Muscle layer of duodenum (tissue), 2 donors: ENCODE measurements around the gene FASTKD2.
"Not testable (repeated sequence)": the region's sequence is repeated elsewhere in the genome, so short reads cannot be mapped to it uniquely, and the experiment has no call there.

Experiments
- H3K27ac ChIP-seq: one replicate; pipeline ENCODE4 v1.7.0; 2013; ENCODE audit warnings: mild to moderate bottlenecking, low read length
- H3K27me3 ChIP-seq: one replicate; pipeline ENCODE4 v1.7.0; 2013; ENCODE audit warnings: low read depth, mild to moderate bottlenecking, control low read depth, low read length
- H3K36me3 ChIP-seq, 2 donors: one replicate each; pipeline ENCODE4 v1.7.0; 2013; ENCODE audit warnings: low read length in 2 of 2, control low read depth in 1 of 2, mild to moderate bottlenecking in 1 of 2; ENCODE audit not compliant: insufficient read depth in 2 of 2, control insufficient read depth in 1 of 2
- H3K4me1 ChIP-seq, 2 donors: one replicate each; pipeline ENCODE4 v1.7.0; 2013; ENCODE audit warnings: low read length in 2 of 2, mild to moderate bottlenecking in 2 of 2, control low read depth in 1 of 2, moderate library complexity in 1 of 2; ENCODE audit not compliant: insufficient read depth in 2 of 2, control insufficient read depth in 1 of 2
- H3K4me3 ChIP-seq, 2 donors: one replicate each; pipeline ENCODE4 v1.7.0; 2013; ENCODE audit warnings: low read length in 2 of 2, low read depth in 1 of 2, mild to moderate bottlenecking in 1 of 2
- H3K9me3 ChIP-seq, 2 donors: one replicate each; pipeline ENCODE4 v1.7.0; 2013; ENCODE audit warnings: low read length in 2 of 2, control low read depth in 1 of 2, mild to moderate bottlenecking in 1 of 2; ENCODE audit not compliant: control insufficient read depth in 1 of 2
- donor health status: healthy.

FASTKD2 gene

GRCh38 chr2:206798000-206798399 is 32.6 kb downstream of the FASTKD2 start:
- Histone ChIP-seq H3K27me3 (no peaks in the 10 kb centered on the region), H3K27ac (no peak overlapping the region), H3K4me3 (no peak overlapping the region), H3K36me3 (peaks cover 9 to 11% of the 10 kb centered on the region in 2 donors), H3K9me3 (no peaks in the 10 kb centered on the region), H3K4me1 (peaks cover 0 to 4% of the 10 kb centered on the region in 2 donors)

GRCh38 chr2:206799083-206799482 is 33.7 kb downstream of the FASTKD2 start:
- H3K4me3 ChIP-seq: no peak overlapping the region
- H3K27me3 ChIP-seq: no peaks in the 10 kb centered on the region
- no peak overlapping the region for H3K27ac ChIP-seq
- H3K9me3 ChIP-seq: no peaks in the 10 kb centered on the region
- H3K4me1 ChIP-seq: peaks cover 0 to 4% of the 10 kb centered on the region in 2 donors
- H3K36me3 ChIP-seq: peaks cover 0 to 6% of the 10 kb centered on the region in 2 donors

- no peaks in the 10 kb centered on the region for H3K27me3 ChIP-seq
- H3K4me3 ChIP-seq: peak overlapping the region in 1 of 2 donors; percentile 13
- no peak overlapping the region for H3K27ac ChIP-seq
- peaks cover 0 to 4% of the 10 kb centered on the region in 2 donors for H3K4me1 ChIP-seq
- H3K36me3 ChIP-seq: no peaks in the 10 kb centered on the region
- H3K9me3 ChIP-seq: no peaks in the 10 kb centered on the region
These were observed 35.4 kb downstream of the FASTKD2 start for GRCh38 chr2:206800506-206801417.

GRCh38 chr2:206801418-206802189 is 36.2 kb downstream of the FASTKD2 start:
- H3K9me3 ChIP-seq: no peaks in the 10 kb centered on the region
- H3K27me3 ChIP-seq: no peaks in the 10 kb centered on the region
- no peaks in the 10 kb centered on the region for H3K36me3 ChIP-seq
- H3K4me1 ChIP-seq: peaks cover 0 to 4% of the 10 kb centered on the region in 2 donors
- no peak overlapping the region for H3K4me3 ChIP-seq
- no peak overlapping the region for H3K27ac ChIP-seq

GRCh38 chr2:206802654-206803514 is 37.5 kb downstream of the FASTKD2 start:
- H3K36me3 ChIP-seq: no peaks in the 10 kb centered on the region
- H3K4me3 ChIP-seq: no peak overlapping the region
- H3K9me3 ChIP-seq: no peaks in the 10 kb centered on the region
- no peaks in the 10 kb centered on the region for H3K27me3 ChIP-seq
- H3K27ac ChIP-seq: no peak overlapping the region
- H3K4me1 ChIP-seq: peaks cover 0 to 4% of the 10 kb centered on the region in 2 donors

- Histone ChIP-seq H3K27ac (no peak overlapping the region), H3K9me3 (no peaks in the 10 kb centered on the region), H3K4me3 (no peak overlapping the region), H3K27me3 (no peaks in the 10 kb centered on the region), H3K4me1 (peaks cover 0 to 4% of the 10 kb centered on the region in 2 donors), H3K36me3 (no peaks in the 10 kb centered on the region)
These were observed 38.9 kb downstream of the FASTKD2 start for GRCh38 chr2:206804326-206804725.

- Histone ChIP-seq H3K27me3 (no peaks in the 10 kb centered on the region), H3K4me1 (no peaks in the 10 kb centered on the region), H3K27ac (no peak overlapping the region), H3K36me3 (no peaks in the 10 kb centered on the region), H3K9me3 (no peaks in the 10 kb centered on the region), H3K4me3 (no peak overlapping the region)
These were observed 40.6 kb downstream of the FASTKD2 start for GRCh38 chr2:206805887-206806607.

GRCh38 chr2:206807624-206808023 is 42.2 kb downstream of the FASTKD2 start:
- not testable (repeated sequence) for H3K36me3 ChIP-seq, H3K4me3 ChIP-seq, H3K27me3 ChIP-seq, H3K27ac ChIP-seq, H3K4me1 ChIP-seq, H3K9me3 ChIP-seq

- H3K4me3 ChIP-seq, H3K27ac ChIP-seq, H3K36me3 ChIP-seq, H3K9me3 ChIP-seq, H3K4me1 ChIP-seq, H3K27me3 ChIP-seq: not testable (repeated sequence)
These were observed 47.1 kb downstream of the FASTKD2 start for GRCh38 chr2:206812471-206812870.

- Histone ChIP-seq H3K36me3 (no peaks in the 10 kb centered on the region), H3K27me3 (no peaks in the 10 kb centered on the region), H3K9me3 (peaks cover 0 to 4% of the 10 kb centered on the region in 2 donors), H3K4me3 (no peak overlapping the region), H3K27ac (no peak overlapping the region), H3K4me1 (no peaks in the 10 kb centered on the region)
These were observed 49.1 kb downstream of the FASTKD2 start for GRCh38 chr2:206814498-206814897.
